NB4 (cell line): Measurements from ENCODE around the gene PDE4B.

Experiments
- MYC ChIP-seq: IDR thresholded peaks from 2 replicates; pipeline ENCODE4 v1.6.1; 2011; ENCODE audit warnings: low read depth, low read length
- POLR2A ChIP-seq: IDR thresholded peaks from 2 replicates; pipeline ENCODE4 v1.6.1; 2011; ENCODE audit warnings: mild to moderate bottlenecking; ENCODE audit not compliant: insufficient read length; ENCODE audit errors: extremely low read depth
- TF ChIP-seq, protein P1 (sequence below): IDR thresholded peaks from one replicate; pipeline ENCODE4 v1.5.1; 2012; ENCODE audit warnings: low read depth, low read length

- TF ChIP-seq, protein P1, sequence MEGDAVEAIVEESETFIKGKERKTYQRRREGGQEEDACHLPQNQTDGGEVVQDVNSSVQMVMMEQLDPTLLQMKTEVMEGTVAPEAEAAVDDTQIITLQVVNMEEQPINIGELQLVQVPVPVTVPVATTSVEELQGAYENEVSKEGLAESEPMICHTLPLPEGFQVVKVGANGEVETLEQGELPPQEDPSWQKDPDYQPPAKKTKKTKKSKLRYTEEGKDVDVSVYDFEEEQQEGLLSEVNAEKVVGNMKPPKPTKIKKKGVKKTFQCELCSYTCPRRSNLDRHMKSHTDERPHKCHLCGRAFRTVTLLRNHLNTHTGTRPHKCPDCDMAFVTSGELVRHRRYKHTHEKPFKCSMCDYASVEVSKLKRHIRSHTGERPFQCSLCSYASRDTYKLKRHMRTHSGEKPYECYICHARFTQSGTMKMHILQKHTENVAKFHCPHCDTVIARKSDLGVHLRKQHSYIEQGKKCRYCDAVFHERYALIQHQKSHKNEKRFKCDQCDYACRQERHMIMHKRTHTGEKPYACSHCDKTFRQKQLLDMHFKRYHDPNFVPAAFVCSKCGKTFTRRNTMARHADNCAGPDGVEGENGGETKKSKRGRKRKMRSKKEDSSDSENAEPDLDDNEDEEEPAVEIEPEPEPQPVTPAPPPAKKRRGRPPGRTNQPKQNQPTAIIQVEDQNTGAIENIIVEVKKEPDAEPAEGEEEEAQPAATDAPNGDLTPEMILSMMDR, result no peak
- TF ChIP-seq MYC (no peak), POLR2A (no peak)
Measured at GRCh38 chr1:66012106-66012784, 219.6 kb downstream of the PDE4B start.
